HCT116 (cell line): ENCODE measurements around the gene DNAJC25. TPM values are rescaled to one million over a fixed set of nuclear protein-coding genes. Genes with fewer than 3 reads are reported as not detected.

Source experiments
- ATAC-seq: fragments of 200-7000 bp; cut with Tn5 transposase; 2 replicates; pipeline ENCODE4 v1.9.1; 2020; ENCODE audit warnings: mild to moderate bottlenecking, moderate library complexity
- BruUV-seq: library from RNA; stranded (reverse); fragments of 400-500 nt; replicated peaks from 2 replicates; lab custom pipeline; 2021; lab: Mats Ljungman, UMichigan
- CTCF ChIA-PET: fragments of 300-600 bp; sonication (Branson Sonifier 250); formaldehyde crosslinking; loops from one replicate; lab custom pipeline; 2021; ENCODE audit warnings: antibody characterized with exemption; lab: Charles Lee
- POLR2A ChIA-PET: fragments of 300-600, 350-600 bp; sonication (Branson Sonifier 250); formaldehyde crosslinking; loops from one replicate; lab custom pipeline; 2021; ENCODE audit warnings: antibody characterized with exemption; lab: Charles Lee
- RAD21 ChIA-PET, 2 experiments: fragments of 300-600 bp; sonication (Branson Sonifier 250); formaldehyde crosslinking; loops; one replicate each; lab custom pipeline; 2023; ENCODE audit warnings: low total read pairs in 2 of 2; ENCODE audit not compliant: uncharacterized antibody in 2 of 2, unreplicated experiment in 2 of 2, low non-redundant PET in 1 of 2; lab: Charles Lee
- DNase-seq: peaks from one replicate; pipeline ENCODE4 v3.0.0-alpha.2; 2010; ENCODE audit warnings: low read depth, low spot score
- H2AFZ ChIP-seq: fragments of 200-600 bp; shearing (Covaris generic), sonication (generic); 2 replicates; pipeline ENCODE4 v1.6.1; 2017; ENCODE audit warnings: low read depth, mixed run types, mixed read lengths, antibody characterized with exemption, low read length; ENCODE audit not compliant: poor library complexity, severe bottlenecking
- H3K27ac ChIP-seq: 2 replicates; pipeline ENCODE4 v1.5.1; 2012; ENCODE audit warnings: low read depth, low read length
- H3K27me3 ChIP-seq: fragments of 200-600 bp; sonication (generic); 2 replicates; pipeline ENCODE4 v1.6.1; 2016; ENCODE audit warnings: mixed run types, low read length, mixed read lengths; ENCODE audit not compliant: insufficient read depth
- H3K36me3 ChIP-seq, 2 experiments: fragments of 200-500 bp in 1 of 2; fragments of 200-600 bp in 1 of 2; sonication (Bioruptor generic) in 1 of 2; sonication (generic) in 1 of 2; 2 replicates each; pipeline versions ENCODE4 v1.5.1 to v1.6.1; 2014 to 2016; ENCODE audit warnings: low read length in 2 of 2, inconsistent platforms in 1 of 2, mixed read lengths in 1 of 2, mixed run types in 1 of 2; ENCODE audit not compliant: insufficient read depth in 2 of 2, control insufficient read depth in 1 of 2
- H3K4me1 ChIP-seq, 2 experiments: fragments of 200-600 bp in 1 of 2; sonication (generic) in 1 of 2; 2 replicates each; pipeline versions ENCODE4 v1.5.1 to v1.6.1; 2012 to 2017; ENCODE audit warnings: low read length in 2 of 2, inconsistent platforms in 1 of 2, mild to moderate bottlenecking in 1 of 2, mixed read lengths in 1 of 2, mixed run types in 1 of 2, moderate library complexity in 1 of 2; ENCODE audit not compliant: insufficient read depth in 2 of 2, control insufficient read depth in 1 of 2
- H3K4me2 ChIP-seq: fragments of 200-600 bp; sonication (generic); 2 replicates; pipeline ENCODE4 v1.6.1; 2017; ENCODE audit warnings: mixed run types, low read length, mixed read lengths
- H3K4me3 ChIP-seq, 2 experiments: fragments of 200-600 bp in 1 of 2; sonication (generic) in 1 of 2; replicated peaks in 1 of 2; 2 replicates each; pipeline ENCODE4 v1.5.1; 2011 to 2016; ENCODE audit warnings: low read length in 2 of 2, control low read depth in 1 of 2, low read depth in 1 of 2, mild to moderate bottlenecking in 1 of 2, mixed read lengths in 1 of 2, mixed run types in 1 of 2
- H3K79me2 ChIP-seq: fragments of 200-600 bp; sonication (generic); 2 replicates; pipeline ENCODE4 v1.6.1; 2017; ENCODE audit warnings: mild to moderate bottlenecking, mixed run types, low read length, moderate library complexity, mixed read lengths; ENCODE audit not compliant: insufficient read depth
- H3K9ac ChIP-seq: fragments of 200-600 bp; sonication (generic); 2 replicates; pipeline ENCODE4 v1.6.1; 2016; ENCODE audit warnings: low read length, mixed read lengths
- H3K9me2 ChIP-seq: fragments of 200-600 bp; sonication (generic), shearing (Covaris generic); 2 replicates; pipeline ENCODE4 v1.6.1; 2017; ENCODE audit warnings: mixed run types, mild to moderate bottlenecking, moderate library complexity; ENCODE audit not compliant: insufficient read depth
- H3K9me3 ChIP-seq, 2 experiments: fragments of 200-500 bp in 1 of 2; fragments of 200-600 bp in 1 of 2; sonication (Bioruptor generic) in 1 of 2; sonication (generic) in 1 of 2; 2 replicates each; pipeline ENCODE4 v1.6.1; 2014 to 2017; ENCODE audit warnings: low read length in 2 of 2, mixed read lengths in 2 of 2, inconsistent platforms in 1 of 2, low read depth in 1 of 2, mild to moderate bottlenecking in 1 of 2, mixed run types in 1 of 2, moderate library complexity in 1 of 2; ENCODE audit not compliant: control insufficient read depth in 1 of 2, insufficient read depth in 1 of 2
- H4K20me1 ChIP-seq: fragments of 200-600 bp; sonication (generic), shearing (Covaris generic); 2 replicates; pipeline ENCODE4 v1.6.1; 2017; ENCODE audit warnings: mixed run types, mild to moderate bottlenecking, moderate library complexity; ENCODE audit not compliant: insufficient read depth
- EGR1 ChIP-seq: IDR thresholded peaks from 2 replicates; pipeline ENCODE4 v1.6.1; 2012; ENCODE audit warnings: low read depth
- ELF1 ChIP-seq: IDR thresholded peaks from 2 replicates; pipeline ENCODE4 v1.6.1; 2012; ENCODE audit warnings: low read depth, borderline replicate concordance
- EZH2phosphoT487 ChIP-seq: fragments of 200-600 bp; IDR thresholded peaks from 2 replicates; pipeline ENCODE4 v1.6.1; 2018; ENCODE audit warnings: antibody characterized with exemption, borderline replicate concordance
- FOSL1 ChIP-seq: IDR thresholded peaks from 2 replicates; pipeline ENCODE4 v1.6.1; 2012; ENCODE audit warnings: low read depth
- POLR2A ChIP-seq: IDR thresholded peaks from 2 replicates; pipeline ENCODE4 v1.7.0; 2011; ENCODE audit warnings: borderline replicate concordance; ENCODE audit not compliant: insufficient read depth, insufficient read length; ENCODE audit errors: extremely low read depth
- RAD21 ChIP-seq: IDR thresholded peaks from 2 replicates; pipeline ENCODE4 v1.6.1; 2012; ENCODE audit warnings: low read depth, mild to moderate bottlenecking
- SIN3A ChIP-seq: IDR thresholded peaks from 2 replicates; pipeline ENCODE4 v1.6.1; 2012; ENCODE audit warnings: low read depth
- SP1 ChIP-seq: IDR thresholded peaks from 2 replicates; pipeline ENCODE4 v1.6.1; 2012; ENCODE audit warnings: low read depth
- SRF ChIP-seq: IDR thresholded peaks from 2 replicates; pipeline ENCODE4 v1.6.1; 2012; ENCODE audit warnings: low read depth
- TCF7L2 ChIP-seq: IDR thresholded peaks from 2 replicates; pipeline ENCODE4 v1.7.0; 2011; ENCODE audit warnings: borderline replicate concordance, inconsistent platforms; ENCODE audit not compliant: insufficient read depth, insufficient read length; ENCODE audit errors: extremely low read depth
- YY1 ChIP-seq: IDR thresholded peaks from 2 replicates; pipeline ENCODE4 v1.6.1; 2011; ENCODE audit warnings: low read length, low read depth, moderate library complexity, mild to moderate bottlenecking; ENCODE audit not compliant: insufficient replicate concordance; ENCODE audit errors: extremely low read depth
- ZNF274 ChIP-seq: fragments of 200-500 bp; sonication (Bioruptor generic); IDR thresholded peaks from 2 replicates; pipeline ENCODE4 v1.6.1; 2014; ENCODE audit warnings: mild to moderate bottlenecking, low read depth, low read length, inconsistent platforms
- intact Hi-C: fragments of 100-400 bp; cut with micrococcal nuclease; formaldehyde crosslinking; loops from 2 replicates; pipeline ENCODE4 v1.10.0; 2022
- total RNA-seq: library from RNA; stranded (reverse); gene quantifications from one replicate; pipeline ENCODE4 v1.2.1, GENCODE V29; 2021; ENCODE audit not compliant: unreplicated experiment
- TF ChIP-seq, protein P1 (sequence below): IDR thresholded peaks from 2 replicates; pipeline ENCODE4 v1.6.1; 2012
- TF ChIP-seq, protein P2 (sequence below): IDR thresholded peaks from 2 replicates; pipeline ENCODE4 v1.6.1; 2011; ENCODE audit warnings: mild to moderate bottlenecking, low read length, moderate library complexity; ENCODE audit not compliant: insufficient replicate concordance; ENCODE audit errors: extremely low read depth
- TF ChIP-seq, protein P3 (sequence below): IDR thresholded peaks from 2 replicates; pipeline ENCODE4 v1.6.1; 2012
- TF ChIP-seq, protein P4 (sequence below): IDR thresholded peaks from 2 replicates; pipeline ENCODE4 v1.6.1; 2012; ENCODE audit warnings: low read depth
- TF ChIP-seq, protein P5 (sequence below), 3 experiments: fragments of 200-600 bp in 1 of 3; sonication (generic) in 1 of 3; IDR thresholded peaks in 2 of 3; conservative IDR thresholded peaks in 1 of 3; 2 replicates each; pipeline ENCODE4 v1.5.1; 2012 to 2017; ENCODE audit warnings: low read depth in 2 of 3, low read length in 2 of 3, antibody characterized with exemption in 1 of 3, borderline replicate concordance in 1 of 3, control low read depth in 1 of 3, mild to moderate bottlenecking in 1 of 3, mixed read lengths in 1 of 3, mixed run types in 1 of 3, moderate library complexity in 1 of 3; ENCODE audit not compliant: insufficient read depth in 1 of 3

The DNAJC25 gene
- total RNA-seq, 1 experiment from 2014 or later = 7.1 TPM

DNA sequence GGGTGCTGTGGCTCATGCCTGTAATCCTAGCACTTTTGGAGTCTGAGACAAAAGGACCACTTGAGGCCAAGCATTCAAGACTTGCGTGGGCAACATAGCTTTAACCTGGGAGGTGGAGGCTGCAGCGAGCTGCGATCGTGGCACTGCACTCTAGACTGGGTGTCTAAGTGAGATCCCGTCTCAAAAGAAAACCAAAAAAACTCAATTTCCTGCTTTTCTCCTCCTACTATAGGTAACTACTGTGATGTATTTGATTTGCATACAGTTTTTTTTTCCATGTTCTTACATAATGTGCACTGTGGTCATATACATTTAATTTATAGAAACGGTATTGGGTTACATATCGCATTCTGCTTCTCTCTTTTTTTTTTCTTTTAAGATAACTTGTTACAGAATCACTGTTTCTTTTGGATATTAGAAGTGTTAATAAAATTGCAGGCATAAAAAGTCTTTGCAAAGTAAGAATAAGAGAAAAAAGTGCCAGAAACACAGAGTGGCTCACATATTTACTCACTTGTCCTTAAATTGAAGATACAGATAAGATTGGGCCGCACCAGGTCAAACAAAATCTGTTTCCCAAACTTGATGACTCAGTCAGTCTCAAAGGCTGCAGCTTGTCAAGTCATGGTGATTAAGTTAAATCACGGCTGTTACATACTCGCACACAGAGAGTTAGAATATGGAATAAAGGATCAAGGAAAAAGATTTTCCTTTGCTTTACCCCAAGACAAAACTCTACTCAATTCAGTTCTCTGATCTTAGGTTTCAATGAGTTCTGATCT lies 29.7 kb upstream of the DNAJC25 start:
- H3K9me3 ChIP-seq = no peaks in the 10 kb centered on the region
- no peak overlapping the region for H3K27ac ChIP-seq
- no peak overlapping the region for H3K4me2 ChIP-seq
- intact Hi-C loops = no loop called here
- no TSS peak for BruUV-seq
- 0 out of 2 replicates have a peak, but pooled peaks cover 4% of the 10 kb centered on the region for H3K79me2 ChIP-seq
- no peaks in the 10 kb centered on the region for H3K27me3 ChIP-seq
- H2AFZ ChIP-seq = no peak overlapping the region
- DNase-seq (no peak), ATAC-seq (no peak)
- TF ChIP-seq, protein P1, sequence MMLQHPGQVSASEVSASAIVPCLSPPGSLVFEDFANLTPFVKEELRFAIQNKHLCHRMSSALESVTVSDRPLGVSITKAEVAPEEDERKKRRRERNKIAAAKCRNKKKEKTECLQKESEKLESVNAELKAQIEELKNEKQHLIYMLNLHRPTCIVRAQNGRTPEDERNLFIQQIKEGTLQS = no peak
- TF ChIP-seq, protein P2, sequence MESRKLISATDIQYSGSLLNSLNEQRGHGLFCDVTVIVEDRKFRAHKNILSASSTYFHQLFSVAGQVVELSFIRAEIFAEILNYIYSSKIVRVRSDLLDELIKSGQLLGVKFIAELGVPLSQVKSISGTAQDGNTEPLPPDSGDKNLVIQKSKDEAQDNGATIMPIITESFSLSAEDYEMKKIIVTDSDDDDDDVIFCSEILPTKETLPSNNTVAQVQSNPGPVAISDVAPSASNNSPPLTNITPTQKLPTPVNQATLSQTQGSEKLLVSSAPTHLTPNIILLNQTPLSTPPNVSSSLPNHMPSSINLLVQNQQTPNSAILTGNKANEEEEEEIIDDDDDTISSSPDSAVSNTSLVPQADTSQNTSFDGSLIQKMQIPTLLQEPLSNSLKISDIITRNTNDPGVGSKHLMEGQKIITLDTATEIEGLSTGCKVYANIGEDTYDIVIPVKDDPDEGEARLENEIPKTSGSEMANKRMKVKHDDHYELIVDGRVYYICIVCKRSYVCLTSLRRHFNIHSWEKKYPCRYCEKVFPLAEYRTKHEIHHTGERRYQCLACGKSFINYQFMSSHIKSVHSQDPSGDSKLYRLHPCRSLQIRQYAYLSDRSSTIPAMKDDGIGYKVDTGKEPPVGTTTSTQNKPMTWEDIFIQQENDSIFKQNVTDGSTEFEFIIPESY = no peak
- TF ChIP-seq TCF7L2 = no peak
- no peak for TF ChIP-seq EGR1
- no peak for TF ChIP-seq SIN3A
- no peak for TF ChIP-seq SP1
- TF ChIP-seq, protein P3, sequence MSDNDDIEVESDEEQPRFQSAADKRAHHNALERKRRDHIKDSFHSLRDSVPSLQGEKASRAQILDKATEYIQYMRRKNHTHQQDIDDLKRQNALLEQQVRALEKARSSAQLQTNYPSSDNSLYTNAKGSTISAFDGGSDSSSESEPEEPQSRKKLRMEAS = no peak
- TF ChIP-seq YY1 = no peak
- no peak for TF ChIP-seq ZNF274
- TF ChIP-seq SRF = no peak
- TF ChIP-seq POLR2A = no peak
- TF ChIP-seq, protein P4, sequence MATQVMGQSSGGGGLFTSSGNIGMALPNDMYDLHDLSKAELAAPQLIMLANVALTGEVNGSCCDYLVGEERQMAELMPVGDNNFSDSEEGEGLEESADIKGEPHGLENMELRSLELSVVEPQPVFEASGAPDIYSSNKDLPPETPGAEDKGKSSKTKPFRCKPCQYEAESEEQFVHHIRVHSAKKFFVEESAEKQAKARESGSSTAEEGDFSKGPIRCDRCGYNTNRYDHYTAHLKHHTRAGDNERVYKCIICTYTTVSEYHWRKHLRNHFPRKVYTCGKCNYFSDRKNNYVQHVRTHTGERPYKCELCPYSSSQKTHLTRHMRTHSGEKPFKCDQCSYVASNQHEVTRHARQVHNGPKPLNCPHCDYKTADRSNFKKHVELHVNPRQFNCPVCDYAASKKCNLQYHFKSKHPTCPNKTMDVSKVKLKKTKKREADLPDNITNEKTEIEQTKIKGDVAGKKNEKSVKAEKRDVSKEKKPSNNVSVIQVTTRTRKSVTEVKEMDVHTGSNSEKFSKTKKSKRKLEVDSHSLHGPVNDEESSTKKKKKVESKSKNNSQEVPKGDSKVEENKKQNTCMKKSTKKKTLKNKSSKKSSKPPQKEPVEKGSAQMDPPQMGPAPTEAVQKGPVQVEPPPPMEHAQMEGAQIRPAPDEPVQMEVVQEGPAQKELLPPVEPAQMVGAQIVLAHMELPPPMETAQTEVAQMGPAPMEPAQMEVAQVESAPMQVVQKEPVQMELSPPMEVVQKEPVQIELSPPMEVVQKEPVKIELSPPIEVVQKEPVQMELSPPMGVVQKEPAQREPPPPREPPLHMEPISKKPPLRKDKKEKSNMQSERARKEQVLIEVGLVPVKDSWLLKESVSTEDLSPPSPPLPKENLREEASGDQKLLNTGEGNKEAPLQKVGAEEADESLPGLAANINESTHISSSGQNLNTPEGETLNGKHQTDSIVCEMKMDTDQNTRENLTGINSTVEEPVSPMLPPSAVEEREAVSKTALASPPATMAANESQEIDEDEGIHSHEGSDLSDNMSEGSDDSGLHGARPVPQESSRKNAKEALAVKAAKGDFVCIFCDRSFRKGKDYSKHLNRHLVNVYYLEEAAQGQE = no peak
- no peak for TF ChIP-seq ELF1
- TF ChIP-seq RAD21 = no peak
- no peak for TF ChIP-seq FOSL1
- TF ChIP-seq, protein P5, sequence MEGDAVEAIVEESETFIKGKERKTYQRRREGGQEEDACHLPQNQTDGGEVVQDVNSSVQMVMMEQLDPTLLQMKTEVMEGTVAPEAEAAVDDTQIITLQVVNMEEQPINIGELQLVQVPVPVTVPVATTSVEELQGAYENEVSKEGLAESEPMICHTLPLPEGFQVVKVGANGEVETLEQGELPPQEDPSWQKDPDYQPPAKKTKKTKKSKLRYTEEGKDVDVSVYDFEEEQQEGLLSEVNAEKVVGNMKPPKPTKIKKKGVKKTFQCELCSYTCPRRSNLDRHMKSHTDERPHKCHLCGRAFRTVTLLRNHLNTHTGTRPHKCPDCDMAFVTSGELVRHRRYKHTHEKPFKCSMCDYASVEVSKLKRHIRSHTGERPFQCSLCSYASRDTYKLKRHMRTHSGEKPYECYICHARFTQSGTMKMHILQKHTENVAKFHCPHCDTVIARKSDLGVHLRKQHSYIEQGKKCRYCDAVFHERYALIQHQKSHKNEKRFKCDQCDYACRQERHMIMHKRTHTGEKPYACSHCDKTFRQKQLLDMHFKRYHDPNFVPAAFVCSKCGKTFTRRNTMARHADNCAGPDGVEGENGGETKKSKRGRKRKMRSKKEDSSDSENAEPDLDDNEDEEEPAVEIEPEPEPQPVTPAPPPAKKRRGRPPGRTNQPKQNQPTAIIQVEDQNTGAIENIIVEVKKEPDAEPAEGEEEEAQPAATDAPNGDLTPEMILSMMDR (IDR thresholded peaks at IDR 0.05 in 2 of 3, conservative IDR thresholded peaks at IDR 0.05 in 1 of 3; ENCODE audit: borderline replicate concordance in 1 of 3, insufficient read depth in 1 of 3, low read depth in 2 of 3, low read length in 2 of 3) = no peak
- no peak for TF ChIP-seq EZH2phosphoT487
- CTCF ChIA-PET = no interaction called here
- H3K4me3 ChIP-seq = no peak overlapping the region
- POLR2A ChIA-PET = no interaction called here
- H3K4me1 ChIP-seq = peaks cover 7 to 12% of the 10 kb centered on the region in 2 experiments; a peak in 3 of 4 replicates
- RAD21 ChIA-PET = no interaction called here
- peaks cover 0 to 8% of the 10 kb centered on the region in 2 experiments; a peak in 1 of 4 replicates for H3K36me3 ChIP-seq
- no peaks in the 10 kb centered on the region for H4K20me1 ChIP-seq
- no peaks in the 10 kb centered on the region for H3K9me2 ChIP-seq
- H3K9ac ChIP-seq = no peak overlapping the region
